Amniotic epithelial cell (primary cell): ENCODE measurements around the gene SLC39A3.
"Not testable (repeated sequence)": the region's sequence is repeated elsewhere in the genome, so short reads cannot be mapped to it uniquely, and the experiment has no call there.

Experiments
- DNase-seq: peaks from one replicate; pipeline ENCODE4 v3.0.0-alpha.2; 2010; ENCODE audit warnings: low read depth

SLC39A3 gene

DNA sequence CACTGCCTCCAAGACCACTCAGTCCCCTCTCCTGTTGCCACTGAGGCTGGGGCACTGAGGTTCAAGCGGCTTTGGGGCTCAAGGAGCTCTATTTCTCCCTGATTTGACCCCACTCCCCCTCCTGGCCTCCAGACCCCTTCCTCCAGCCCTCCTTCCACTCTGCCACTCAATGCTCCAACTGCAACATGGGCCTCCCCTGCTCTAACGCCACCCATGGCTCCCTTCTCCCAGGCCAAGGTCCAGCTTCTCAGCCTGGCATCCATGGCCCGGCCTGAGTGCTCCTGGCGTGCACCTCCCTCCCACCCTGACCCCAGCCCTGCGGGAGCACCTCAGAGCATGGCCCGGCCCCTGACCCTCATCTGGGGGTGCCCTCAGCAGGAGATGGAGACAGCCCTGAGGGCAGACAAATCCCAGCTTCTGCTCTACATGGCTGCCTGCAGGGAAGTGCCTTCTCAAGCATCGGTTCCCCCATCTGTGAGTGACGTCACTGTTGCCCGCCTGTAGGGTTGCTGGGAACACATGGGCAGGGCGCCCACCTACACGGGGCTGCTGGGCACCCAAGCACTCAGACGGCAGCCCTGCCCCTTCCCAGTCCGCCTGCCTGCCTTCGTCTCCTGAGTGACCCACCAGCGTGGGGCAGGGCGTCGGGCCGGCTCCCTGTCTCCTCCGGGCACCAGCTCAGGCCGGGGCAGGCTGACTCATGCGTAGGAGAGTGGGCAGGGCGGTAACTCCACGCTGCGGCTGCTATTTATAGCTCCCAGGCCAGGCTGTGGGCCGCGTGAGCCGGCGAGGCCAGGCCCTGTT lies 17.1 kb downstream of the SLC39A3 start:
- DNase-seq, result peak; percentile 89

DNA sequence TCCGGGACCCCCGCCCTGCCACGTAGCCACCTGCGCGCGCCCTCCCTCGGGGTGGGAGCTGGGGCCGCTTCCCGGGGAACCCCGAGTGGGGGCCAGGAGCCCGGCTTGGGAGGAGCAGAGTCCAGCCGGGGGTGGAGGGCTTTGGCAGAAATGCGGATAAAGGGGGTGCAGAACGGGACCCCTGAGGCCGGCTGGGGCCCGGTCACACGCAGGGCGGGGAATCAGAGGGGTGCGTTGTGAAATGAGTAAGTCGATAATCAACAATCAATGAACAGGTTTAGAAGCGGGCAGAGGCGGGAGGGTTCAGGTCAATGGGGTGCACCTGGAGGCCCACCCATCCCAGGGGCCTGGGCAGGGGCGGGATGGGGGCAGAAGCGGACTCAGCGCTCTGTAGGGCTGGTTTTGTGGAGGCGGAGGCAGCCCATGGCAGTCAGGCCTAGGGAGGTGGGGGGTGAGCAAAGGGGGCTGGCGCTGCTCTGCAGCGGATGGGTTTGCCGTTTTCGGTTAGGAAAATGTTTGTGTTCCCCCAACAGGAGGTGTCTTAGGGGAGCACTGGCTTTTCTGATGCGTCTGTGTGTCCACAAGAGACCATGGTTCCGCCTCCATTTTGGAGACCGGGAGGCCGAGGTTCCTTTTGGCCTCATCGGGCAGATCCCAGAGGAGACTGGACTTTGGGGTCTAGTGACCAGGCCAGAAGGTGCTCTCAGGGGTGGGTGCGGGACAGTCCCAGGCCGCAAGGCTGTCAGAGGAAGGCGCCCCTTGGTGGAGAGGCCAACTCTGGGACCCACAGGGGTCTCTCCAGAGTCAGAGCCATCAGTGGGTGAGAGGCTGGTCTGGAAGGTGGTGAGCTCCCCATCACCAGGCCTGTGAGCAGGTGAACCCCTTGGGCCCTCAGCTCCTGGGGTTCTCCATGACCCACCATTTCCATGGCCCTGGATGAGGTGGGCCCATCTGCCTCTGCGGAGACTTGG lies 18.0 kb downstream of the SLC39A3 start:
- no peak for DNase-seq

DNA sequence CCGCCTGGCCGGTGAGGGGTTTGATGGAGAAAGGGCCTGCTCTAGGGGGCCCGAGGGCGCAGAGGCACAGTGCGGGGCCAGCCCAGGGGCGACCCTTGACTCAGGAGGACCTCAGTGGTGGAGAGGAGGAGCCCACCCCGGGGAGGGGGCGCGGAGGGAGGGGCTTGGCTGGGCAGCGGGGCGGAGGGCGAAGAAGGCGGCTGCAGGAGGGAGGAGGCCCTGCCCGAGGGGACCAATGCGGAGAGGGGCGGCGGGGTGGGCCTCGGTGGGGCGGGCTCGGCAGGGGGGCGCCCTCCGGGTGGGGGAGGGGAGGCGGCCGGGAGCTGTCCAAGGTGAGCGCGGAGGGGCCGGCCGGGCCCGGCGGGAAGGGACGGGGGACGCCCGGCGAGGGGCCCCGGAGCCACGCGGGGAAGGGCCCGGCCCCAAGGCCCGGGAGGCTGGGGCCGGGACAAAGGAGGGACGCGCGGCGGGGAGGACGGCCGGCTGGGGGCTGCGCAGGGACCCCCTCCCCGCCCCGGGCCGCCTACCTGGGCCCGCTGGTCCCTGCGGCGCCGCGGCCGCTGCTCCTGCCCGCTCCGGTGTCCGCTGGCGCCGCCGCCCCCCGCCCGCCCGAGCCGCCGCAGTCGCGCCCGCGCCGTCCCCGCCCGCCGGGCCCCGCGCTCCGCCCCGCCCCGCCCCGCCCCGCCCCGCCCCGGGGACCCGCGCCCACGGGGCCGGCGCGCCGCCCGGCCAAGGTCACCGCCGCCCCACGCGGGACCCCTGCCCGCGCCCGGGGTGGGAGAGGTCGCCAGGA lies 18.8 kb downstream of the SLC39A3 start, which contains the start of gene DIRAS1:
Gene DIRAS1, minus strand, starts transcription at position 596 of the 793 bp plus-strand sequence. CDS start 3,566 bp downstream, outside the sequence.
- DNase-seq, result no peak

DNA sequence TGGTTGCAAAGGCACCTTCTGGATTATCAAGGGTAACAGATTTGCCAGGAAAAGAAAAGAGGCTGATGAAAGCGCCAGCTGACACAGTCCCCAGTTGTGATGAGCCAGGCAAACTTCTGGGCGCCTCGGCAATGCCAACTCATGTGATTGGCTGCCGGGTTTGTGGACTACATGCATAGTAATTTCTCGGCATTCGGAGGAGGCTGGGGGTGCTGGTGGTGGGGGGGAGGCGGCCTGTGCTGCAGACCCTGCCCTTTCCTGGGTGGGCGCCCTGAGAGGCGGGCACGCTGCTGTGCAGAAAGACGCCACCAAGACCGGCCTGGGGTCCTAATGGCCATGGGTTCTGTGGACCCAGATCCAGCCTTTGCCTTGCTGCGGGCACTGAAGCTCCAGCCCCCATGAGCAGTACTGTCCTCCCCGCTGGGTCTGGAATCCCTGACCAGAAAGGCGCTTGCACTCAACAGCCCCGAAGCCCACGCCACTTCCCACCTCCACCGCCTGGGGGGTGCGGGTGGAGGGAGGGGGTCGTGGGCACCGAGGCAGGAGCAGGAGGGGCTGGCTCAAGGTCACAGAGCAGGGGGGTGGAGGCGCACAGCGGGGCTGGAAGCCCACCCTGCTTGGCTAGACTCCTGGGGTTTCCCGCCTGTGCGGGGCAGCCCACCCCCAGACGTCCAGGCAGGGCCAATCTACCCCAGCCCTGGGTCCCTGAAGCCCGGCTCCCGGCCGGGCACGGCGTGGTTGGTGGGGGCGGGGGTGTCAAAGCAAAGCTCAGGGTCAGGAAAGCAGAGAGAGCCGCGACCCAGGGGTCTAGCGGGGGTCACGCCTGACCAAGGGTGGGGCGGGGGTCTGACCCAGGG lies 19.7 kb downstream of the SLC39A3 start:
- no peak for DNase-seq

DNA sequence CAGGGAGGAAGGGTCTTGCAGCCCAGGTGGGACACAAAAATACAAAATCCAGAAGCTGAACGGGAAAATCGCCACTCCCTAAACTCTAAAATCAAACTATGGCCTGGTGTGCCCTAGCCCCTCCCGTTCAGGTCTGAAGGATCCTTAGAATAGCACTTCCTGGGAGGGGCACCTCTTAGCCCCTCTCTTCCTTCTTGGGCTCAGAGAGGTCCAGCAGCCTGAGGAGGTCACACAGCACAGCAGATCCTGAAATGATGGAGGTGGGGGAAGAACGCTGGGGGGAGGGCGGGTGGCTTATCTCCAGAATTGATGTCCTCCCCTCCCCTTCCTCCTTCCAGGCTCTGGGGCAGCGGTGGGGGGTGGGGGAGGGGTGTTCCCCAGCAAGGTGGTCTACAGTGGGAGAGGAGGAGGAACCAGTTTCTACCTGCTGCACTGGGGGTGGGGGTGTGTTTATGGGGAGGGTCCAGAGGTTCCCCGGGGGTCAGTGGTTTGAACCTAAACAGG lies 20.5 kb downstream of the SLC39A3 start:
- DNase-seq, result no peak

DNA sequence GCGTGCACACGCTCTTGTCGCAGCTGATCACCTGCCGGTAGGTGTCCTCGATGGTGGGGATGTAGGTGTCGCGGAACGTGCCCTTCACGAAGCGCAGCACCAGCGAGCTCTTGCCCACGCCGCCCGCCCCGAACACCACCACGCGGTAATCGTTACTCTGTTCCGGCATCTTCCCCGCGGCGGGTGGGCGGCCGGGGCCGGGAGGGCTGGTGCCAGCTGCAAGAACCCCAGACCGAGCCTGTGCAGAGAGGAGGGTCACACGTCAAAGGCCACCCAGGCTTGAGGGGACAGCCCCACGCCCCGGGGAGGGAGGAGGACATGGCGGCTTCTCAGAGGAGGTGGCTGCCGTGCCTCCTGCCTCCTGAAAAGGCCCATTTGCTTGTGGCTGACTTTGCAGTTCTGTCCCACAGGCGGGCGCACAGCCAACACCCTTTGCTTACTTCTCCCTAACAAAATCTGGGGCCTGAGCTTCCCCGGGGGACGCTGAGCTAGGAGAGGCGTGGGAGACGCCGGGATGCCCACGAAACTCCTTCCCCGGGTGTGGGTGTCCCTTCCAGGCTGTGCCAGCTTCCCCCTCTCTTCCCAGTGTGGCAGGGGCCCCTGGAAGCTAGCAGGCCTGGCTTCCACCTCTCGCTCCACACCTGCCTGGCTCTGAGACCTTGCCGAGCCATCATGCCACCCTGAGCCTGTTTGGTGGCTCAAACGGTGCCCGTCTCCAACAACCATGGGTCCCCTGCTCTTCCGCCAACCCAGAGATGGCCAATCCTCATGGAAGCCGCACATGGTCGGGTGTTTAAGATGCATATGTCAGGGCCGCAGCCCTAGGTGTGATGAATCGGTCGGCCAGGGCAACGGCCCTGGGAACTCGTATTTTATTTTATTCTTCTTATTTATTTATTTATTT lies 21.9 kb downstream of the SLC39A3 start:
- DNase-seq, result no peak

DNA sequence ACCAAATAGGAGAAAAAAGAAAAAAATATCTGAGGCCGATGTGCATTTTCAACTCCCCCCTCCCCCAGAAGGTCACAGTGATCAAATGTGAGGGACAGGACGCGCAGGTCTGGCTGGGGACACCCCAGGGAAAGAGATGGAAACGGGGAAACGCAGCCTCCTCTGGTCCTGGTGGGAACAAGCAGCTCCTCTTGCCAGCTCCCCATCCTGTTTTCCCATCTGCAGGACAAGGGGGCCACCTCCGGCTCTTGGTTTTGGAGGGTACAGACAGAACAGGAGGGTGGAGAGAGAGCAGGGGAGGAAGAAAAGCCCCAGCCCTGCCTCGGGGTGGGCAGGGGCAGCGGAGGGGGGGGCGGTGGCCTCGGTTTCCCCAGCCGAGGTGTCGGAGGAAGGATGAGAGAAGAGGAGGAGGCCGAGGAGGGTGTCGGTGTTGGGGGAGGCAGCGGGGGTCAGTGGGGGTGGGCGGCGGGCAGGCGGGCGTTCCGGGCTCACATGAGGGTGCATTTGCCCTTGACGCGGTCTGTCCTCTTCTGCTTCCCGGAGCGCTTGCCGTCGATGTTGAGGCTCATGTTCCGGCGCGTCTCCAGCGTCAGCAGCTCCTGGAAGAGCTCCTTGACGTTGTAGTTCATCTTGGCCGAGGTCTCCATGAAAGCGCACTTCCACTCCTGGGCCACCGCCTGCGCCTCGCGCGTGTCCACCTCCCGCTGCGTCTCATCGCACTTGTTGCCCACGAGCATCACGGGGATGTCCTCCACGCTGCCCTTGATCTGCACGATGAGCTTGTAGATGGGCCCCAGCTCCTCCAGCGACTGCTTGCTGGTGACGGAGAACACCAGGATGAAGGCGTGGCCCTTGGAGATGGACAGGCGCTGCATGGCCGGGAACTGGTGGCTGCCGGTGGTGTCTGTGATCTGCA lies 22.8 kb downstream of the SLC39A3 start:
- DNase-seq, result no peak

DNA sequence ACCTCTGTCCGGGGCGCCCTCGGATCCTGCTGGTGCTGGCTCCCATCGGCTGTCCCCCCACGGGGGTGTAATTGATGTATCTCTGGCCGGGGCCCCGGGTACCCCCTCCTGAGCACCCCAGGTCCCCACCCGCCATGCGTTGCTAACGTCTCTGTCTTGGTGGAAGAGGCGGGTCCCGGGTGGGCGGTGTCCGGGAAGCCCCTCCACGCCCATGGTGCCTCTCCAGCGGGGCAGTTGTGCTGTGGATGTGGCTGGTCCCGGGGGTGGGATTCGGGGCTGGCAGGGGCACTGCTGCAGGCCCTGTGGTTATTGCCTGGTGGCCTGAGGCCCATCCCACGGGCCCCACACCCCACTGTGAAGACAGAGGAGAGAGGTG lies 23.6 kb downstream of the SLC39A3 start:
- DNase-seq, result no peak

DNA sequence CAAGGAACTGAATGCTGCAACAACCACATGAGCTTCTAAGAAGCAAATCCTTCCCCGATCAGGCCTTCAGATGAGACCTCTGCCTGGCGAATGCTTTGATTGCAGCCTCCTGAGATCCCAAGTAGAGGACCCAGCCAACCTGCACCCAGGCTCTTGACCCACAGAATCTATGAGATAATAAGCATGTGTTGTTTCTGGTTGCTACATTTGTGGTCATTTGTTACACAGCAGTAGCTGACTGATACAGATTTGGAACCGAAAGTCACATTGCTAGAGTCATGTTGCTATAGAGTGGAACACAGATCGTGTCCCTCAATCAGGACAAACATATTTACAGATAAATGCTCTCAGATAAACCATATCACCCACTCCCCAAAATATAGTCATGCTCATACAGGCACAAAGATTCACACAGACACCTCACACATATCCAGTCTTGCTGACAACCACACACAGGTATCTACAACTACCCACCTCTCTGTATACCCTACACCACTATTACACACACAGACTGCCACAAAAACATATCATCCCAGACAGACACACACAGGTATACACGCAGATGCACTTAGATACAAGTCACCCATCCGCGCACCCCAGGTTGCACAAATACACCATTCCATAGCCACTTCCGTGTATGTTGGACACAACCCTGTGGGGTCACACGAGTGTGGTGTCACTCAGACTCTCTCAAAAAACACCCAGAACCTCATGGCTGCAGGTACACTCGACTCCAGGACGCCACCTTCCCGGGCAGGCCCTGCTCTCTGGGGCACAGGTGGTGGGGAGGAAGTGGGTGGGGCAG lies 24.1 kb downstream of the SLC39A3 start:
- no peak for DNase-seq

DNA sequence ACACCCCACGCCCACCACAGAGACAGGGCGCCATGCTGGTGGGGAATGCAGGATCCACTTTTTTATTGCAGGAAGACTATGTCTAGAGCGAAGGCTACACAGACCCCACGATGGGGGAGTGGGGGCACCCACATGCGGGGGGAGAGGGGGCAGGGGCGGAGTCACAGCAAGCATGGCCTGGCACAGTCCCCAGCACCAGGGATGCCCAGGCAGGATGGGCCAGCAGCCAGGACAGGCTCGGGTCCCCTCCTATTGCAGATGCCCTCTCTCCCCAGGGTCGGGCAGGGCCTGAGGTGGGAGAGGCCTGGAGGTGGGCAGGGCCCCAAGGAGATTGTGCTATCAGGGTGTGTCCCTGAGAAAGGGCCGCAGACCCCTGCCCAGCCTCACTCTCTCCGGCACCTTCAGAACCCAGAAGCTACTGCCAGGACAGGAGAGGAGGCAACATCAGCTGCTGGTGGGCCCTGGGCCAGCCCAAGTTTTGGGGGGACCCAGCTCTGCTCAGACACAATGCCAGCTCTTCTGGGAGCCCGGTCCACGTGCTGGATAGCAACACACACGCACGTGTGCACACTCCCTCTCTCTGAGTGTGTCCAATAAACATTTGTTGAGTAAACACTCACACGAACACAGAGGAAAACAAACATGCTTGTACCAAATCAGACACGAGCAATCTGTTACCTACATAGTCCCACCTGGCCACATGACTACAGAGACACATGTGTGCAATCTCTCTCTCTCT lies 25.1 kb downstream of the SLC39A3 start:
- no peak for DNase-seq

DNA sequence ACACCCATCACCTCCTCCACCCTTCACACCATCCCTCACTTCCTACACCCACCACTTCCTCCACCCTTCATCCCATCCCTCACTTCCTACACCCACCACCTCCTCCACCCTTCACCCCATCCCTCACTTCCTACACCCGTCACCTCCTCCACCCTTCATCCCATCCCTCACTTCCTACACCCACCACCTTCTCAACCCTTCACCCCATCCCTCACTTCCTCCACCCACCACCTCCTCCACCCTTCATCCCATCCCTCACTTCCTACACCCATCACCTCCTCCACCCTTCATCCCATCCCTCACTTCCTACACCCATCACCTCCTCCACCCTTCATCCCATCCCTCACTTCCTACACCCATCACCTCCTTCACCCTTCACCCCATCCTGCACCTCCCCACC lies 25.7 kb downstream of the SLC39A3 start:
- not testable (repeated sequence) for DNase-seq

DNA sequence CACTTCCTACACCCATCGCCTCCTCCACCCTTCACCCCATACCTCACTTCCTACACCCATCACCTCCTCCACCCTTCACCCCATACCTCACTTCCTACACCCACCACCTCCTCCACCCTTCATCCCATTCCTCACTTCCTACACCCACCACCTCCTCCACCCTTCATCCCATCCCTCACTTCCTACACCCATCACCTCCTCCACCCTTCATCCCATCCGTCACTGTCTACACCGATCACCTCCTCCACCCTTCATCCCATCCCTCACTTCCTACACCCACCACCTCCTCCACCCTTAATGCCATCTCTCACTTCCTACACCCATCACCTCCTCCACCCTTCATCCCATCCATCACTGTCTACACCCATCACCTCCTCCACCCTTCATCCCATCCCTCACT lies 26.6 kb downstream of the SLC39A3 start:
- DNase-seq, result not testable (repeated sequence)

DNA sequence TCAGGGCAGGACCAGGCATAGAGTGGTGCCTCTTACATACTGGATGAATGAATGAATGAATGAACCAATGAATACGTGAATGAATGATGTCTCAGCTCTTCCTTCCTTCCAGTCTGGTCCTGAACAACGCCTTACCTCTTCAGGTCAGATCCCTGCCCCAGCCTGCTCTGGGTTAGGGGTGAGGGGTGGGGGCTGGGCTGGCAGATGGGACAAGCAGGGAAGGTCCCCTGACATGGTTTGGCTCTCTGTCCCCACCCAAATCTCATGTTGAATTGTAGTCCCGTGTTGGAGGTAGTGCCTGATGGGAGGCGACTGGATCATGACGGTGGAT lies 28.0 kb downstream of the SLC39A3 start:
- no peak for DNase-seq

DNA sequence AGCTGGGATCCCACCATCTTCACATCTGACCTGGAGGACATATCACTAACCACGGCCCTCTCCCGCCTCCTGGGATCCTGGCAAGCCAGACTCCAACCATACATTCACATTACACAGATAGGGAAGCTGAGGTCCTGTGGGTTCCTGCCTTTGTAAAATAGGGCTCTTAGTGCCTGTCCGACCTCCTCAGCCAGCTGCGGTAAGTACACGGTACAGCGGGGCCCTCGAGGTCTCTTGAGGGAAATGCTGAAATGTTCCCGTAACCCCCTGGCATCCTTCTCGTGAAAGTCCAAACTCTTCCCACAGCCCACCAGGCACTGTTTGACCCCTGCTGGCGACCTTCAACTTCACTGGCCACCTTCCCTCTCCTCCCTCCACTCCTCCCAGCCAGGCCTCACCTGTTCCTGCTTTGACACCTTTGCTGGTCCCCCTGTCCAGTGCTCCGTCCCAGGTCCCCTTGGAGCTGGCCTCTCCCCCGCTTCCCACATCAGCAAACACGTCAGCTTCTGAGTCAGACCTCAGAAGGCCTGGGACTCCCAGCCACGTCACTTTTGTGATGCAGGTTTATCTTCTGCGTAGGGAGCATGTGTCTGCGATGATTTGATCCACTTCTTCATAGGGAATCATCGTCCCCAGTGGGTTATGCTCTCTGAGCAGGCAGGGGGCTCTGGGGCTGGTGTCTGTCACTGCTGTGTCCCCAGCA lies 28.5 kb downstream of the SLC39A3 start:
- DNase-seq, result peak; percentile 76

DNA sequence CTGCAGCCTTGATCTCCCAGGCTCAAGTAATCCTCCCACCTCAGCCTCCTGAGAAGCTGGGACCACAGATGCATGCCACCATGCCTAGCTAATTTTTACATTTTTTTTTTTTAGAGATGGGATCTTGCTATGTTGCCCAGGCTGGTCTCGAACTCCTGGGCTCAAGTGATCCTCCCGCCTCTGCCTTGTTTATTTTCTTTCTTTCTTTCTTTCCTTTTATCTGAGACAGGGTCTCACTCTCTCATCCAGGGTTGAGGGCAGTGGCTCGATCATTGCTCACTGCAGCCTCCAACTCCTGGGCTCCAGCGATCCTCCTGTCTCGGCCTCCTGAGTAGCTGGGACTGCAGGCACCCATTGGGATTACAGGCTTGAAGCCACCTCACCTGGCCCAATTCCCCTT lies 33.6 kb downstream of the SLC39A3 start:
- no peak for DNase-seq

DNA sequence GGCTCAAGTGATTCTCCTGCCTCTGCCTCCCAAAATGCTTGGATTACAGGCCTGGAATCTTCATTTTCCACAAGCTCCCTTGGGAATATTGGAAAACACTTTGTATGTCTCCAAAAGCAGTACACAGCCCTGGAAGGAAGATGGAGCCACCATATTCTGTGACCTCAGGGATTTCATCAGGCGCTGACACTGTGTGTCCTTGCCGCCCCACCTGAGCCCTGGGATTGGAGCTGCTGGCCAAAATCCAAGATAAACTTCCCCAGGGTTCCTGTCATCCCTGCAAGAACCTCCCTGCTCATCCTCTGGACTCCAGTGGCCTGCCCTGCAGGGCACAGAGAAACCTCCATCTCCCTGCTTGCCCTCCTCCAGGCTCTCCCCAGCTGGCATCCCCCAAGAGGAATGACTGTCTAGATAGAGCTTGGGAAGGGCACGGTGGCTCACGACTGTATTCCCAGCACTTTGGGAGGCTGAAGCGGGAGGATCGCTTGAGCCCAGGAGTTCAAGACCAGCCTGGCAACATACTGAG lies 36.1 kb downstream of the SLC39A3 start:
- no peak for DNase-seq

DNA sequence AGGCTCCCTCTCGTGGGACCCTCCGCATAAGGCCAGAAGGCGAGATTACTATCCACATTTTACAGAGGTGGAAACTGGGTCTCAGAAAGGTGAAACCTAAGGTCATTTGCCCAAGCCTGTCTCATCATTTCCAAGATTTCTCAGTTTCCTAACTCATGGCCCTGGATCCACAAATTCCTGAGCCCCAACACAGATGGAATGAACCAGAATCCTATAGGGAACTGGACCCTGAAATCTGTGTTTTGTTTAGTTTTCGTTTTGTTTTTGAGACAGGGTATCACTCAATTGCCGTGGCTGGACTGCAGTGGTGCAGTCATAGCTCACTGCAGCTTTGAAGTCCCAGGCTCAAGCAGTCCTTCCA lies 36.8 kb downstream of the SLC39A3 start:
- DNase-seq, result no peak
